Activated T-cell treated with anti-CD3 and anti-CD28 coated beads, Interleukin-2, amount 50 U/mL, for 24 hours (primary cell): Measurements from ENCODE around the gene CCS.
"Not testable (repeated sequence)": the region's sequence is repeated elsewhere in the genome, so short reads cannot be mapped to it uniquely, and the experiment has no call there.

Experiments
- DNase-seq: peaks from one replicate; pipeline ENCODE4 v3.0.0-alpha.2; 2020
- H3K27ac Mint-ChIP-seq: 2 replicates; pipeline ENCODE4 v1.8.0; 2020; ENCODE audit warnings: mild to moderate bottlenecking, mixed read lengths
- H3K27me3 Mint-ChIP-seq: 2 replicates; pipeline ENCODE4 v1.8.0; 2020; ENCODE audit warnings: mixed read lengths
- H3K36me3 Mint-ChIP-seq: 2 replicates; pipeline ENCODE4 v1.8.0; 2020; ENCODE audit warnings: low read depth, mixed read lengths
- H3K4me1 Mint-ChIP-seq: 2 replicates; pipeline ENCODE4 v1.8.0; 2020; ENCODE audit warnings: low read depth, mixed read lengths
- H3K4me3 Mint-ChIP-seq: 2 replicates; pipeline ENCODE4 v1.8.0; 2020; ENCODE audit warnings: mild to moderate bottlenecking, moderate library complexity, mixed read lengths
- H3K9me3 Mint-ChIP-seq: 2 replicates; pipeline ENCODE4 v1.8.0; 2020; ENCODE audit warnings: mixed read lengths

Gene CCS

GRCh38 chr11:66569076-66569475, 23.9 kb upstream of the CCS start:
- Mint-ChIP-seq H3K27me3 (peaks cover 3% of the 10 kb centered on the region), H3K4me3 (peak overlapping the region; percentile 68), H3K27ac (no peak overlapping the region), H3K4me1 (peaks cover 12% of the 10 kb centered on the region), H3K9me3 (no peaks in the 10 kb centered on the region), H3K36me3 (no peaks in the 10 kb centered on the region)
- DNase-seq = no peak

- H3K27me3 Mint-ChIP-seq = peaks cover 4% of the 10 kb centered on the region
- H3K4me3 Mint-ChIP-seq = no peak overlapping the region
- H3K9me3 Mint-ChIP-seq = no peaks in the 10 kb centered on the region
- no peak for DNase-seq
- peaks cover 12% of the 10 kb centered on the region for H3K4me1 Mint-ChIP-seq
- no peaks in the 10 kb centered on the region for H3K36me3 Mint-ChIP-seq
- H3K27ac Mint-ChIP-seq = no peak overlapping the region
Observed at GRCh38 chr11:66570079-66570849, 22.7 kb upstream of the CCS start.

- Mint-ChIP-seq H3K27me3 (peaks cover 4% of the 10 kb centered on the region), H3K9me3 (no peaks in the 10 kb centered on the region), H3K4me3 (no peak overlapping the region), H3K27ac (no peak overlapping the region), H3K36me3 (no peaks in the 10 kb centered on the region), H3K4me1 (peaks cover 12% of the 10 kb centered on the region)
- DNase-seq = no peak
Observed at GRCh38 chr11:66570850-66571180, 22.2 kb upstream of the CCS start.

- DNase-seq = peak; percentile 88
- H3K4me1 Mint-ChIP-seq = peaks cover 18% of the 10 kb centered on the region
- peaks cover 4% of the 10 kb centered on the region for H3K27me3 Mint-ChIP-seq
- peak overlapping the region; percentile 1 for H3K27ac Mint-ChIP-seq
- H3K36me3 Mint-ChIP-seq = no peaks in the 10 kb centered on the region
- H3K9me3 Mint-ChIP-seq = peaks cover 5% of the 10 kb centered on the region
- peak overlapping the region; percentile 40 for H3K4me3 Mint-ChIP-seq
Observed at GRCh38 chr11:66579017-66579606, 13.9 kb upstream of the CCS start.

GRCh38 chr11:66580803-66581202, 12.2 kb upstream of the CCS start:
- H3K9me3 Mint-ChIP-seq = peaks cover 5% of the 10 kb centered on the region
- no peak for DNase-seq
- H3K4me1 Mint-ChIP-seq = peaks cover 18% of the 10 kb centered on the region
- H3K4me3 Mint-ChIP-seq = no peak overlapping the region
- no peaks in the 10 kb centered on the region for H3K36me3 Mint-ChIP-seq
- H3K27ac Mint-ChIP-seq = no peak overlapping the region
- H3K27me3 Mint-ChIP-seq = peaks cover 3% of the 10 kb centered on the region

GRCh38 chr11:66581261-66581660, 11.7 kb upstream of the CCS start:
- Mint-ChIP-seq H3K27ac (no peak overlapping the region), H3K27me3 (peaks cover 3% of the 10 kb centered on the region), H3K36me3 (no peaks in the 10 kb centered on the region), H3K4me3 (no peak overlapping the region), H3K4me1 (peaks cover 18% of the 10 kb centered on the region), H3K9me3 (peaks cover 5% of the 10 kb centered on the region)
- no peak for DNase-seq

- H3K27ac Mint-ChIP-seq = not testable (repeated sequence)
Observed at GRCh38 chr11:66582565-66583147, 10.3 kb upstream of the CCS start.

GRCh38 chr11:66585447-66585846, 7.5 kb upstream of the CCS start:
- H3K27ac Mint-ChIP-seq, DNase-seq, H3K9me3 Mint-ChIP-seq, H3K4me1 Mint-ChIP-seq, H3K4me3 Mint-ChIP-seq, H3K36me3 Mint-ChIP-seq, H3K27me3 Mint-ChIP-seq: not testable (repeated sequence)

More at GRCh38 chr11:66582565-66583147, 10.3 kb upstream of the CCS start:
- H3K9me3 Mint-ChIP-seq, H3K27me3 Mint-ChIP-seq, H3K36me3 Mint-ChIP-seq, H3K4me3 Mint-ChIP-seq, DNase-seq: not testable (repeated sequence)
- peaks cover 18% of the 10 kb centered on the region for H3K4me1 Mint-ChIP-seq

GRCh38 chr11:66586136-66586535, 6.8 kb upstream of the CCS start:
- H3K36me3 Mint-ChIP-seq = no peaks in the 10 kb centered on the region
- H3K4me3 Mint-ChIP-seq = no peak overlapping the region
- no peak overlapping the region for H3K27ac Mint-ChIP-seq
- H3K9me3 Mint-ChIP-seq = peaks cover 5% of the 10 kb centered on the region
- peaks cover 2% of the 10 kb centered on the region for H3K4me1 Mint-ChIP-seq
- no peaks in the 10 kb centered on the region for H3K27me3 Mint-ChIP-seq
- no peak for DNase-seq

- DNase-seq, H3K9me3 Mint-ChIP-seq, H3K36me3 Mint-ChIP-seq, H3K4me3 Mint-ChIP-seq, H3K27me3 Mint-ChIP-seq, H3K27ac Mint-ChIP-seq: not testable (repeated sequence)
- H3K4me1 Mint-ChIP-seq = peaks cover 17% of the 10 kb centered on the region
Observed at GRCh38 chr11:66589315-66589714, 3.7 kb upstream of the CCS start.

GRCh38 chr11:66589996-66590675, 2.8 kb upstream of the CCS start:
- DNase-seq = no peak
- H3K4me3 Mint-ChIP-seq = no peak overlapping the region
- peaks cover 5% of the 10 kb centered on the region for H3K36me3 Mint-ChIP-seq
- peaks cover 22% of the 10 kb centered on the region for H3K4me1 Mint-ChIP-seq
- H3K27ac Mint-ChIP-seq = no peak overlapping the region
- no peaks in the 10 kb centered on the region for H3K27me3 Mint-ChIP-seq
- H3K9me3 Mint-ChIP-seq = no peaks in the 10 kb centered on the region

GRCh38 chr11:66591175-66591574, 1.8 kb upstream of the CCS start:
- Mint-ChIP-seq H3K4me1 (peaks cover 28% of the 10 kb centered on the region), H3K9me3 (no peaks in the 10 kb centered on the region), H3K4me3 (no peak overlapping the region), H3K36me3 (peaks cover 5% of the 10 kb centered on the region), H3K27ac (no peak overlapping the region), H3K27me3 (no peaks in the 10 kb centered on the region)
- no peak for DNase-seq

- H3K9me3 Mint-ChIP-seq = no peaks in the 10 kb centered on the region
- peaks cover 5% of the 10 kb centered on the region for H3K36me3 Mint-ChIP-seq
- no peaks in the 10 kb centered on the region for H3K27me3 Mint-ChIP-seq
- H3K4me1 Mint-ChIP-seq = peaks cover 28% of the 10 kb centered on the region
- peak overlapping the region; percentile 100 for H3K4me3 Mint-ChIP-seq
- H3K27ac Mint-ChIP-seq = peak overlapping the region; percentile 99
- DNase-seq = no peak
Observed at GRCh38 chr11:66593303-66593635, 284 bp downstream of the CCS start.

GRCh38 chr11:66593650-66594049, 665 bp downstream of the CCS start:
- DNase-seq = no peak
- H3K36me3 Mint-ChIP-seq = peaks cover 6% of the 10 kb centered on the region
- no peaks in the 10 kb centered on the region for H3K27me3 Mint-ChIP-seq
- peak overlapping the region; percentile 100 for H3K4me3 Mint-ChIP-seq
- H3K27ac Mint-ChIP-seq = peak overlapping the region; percentile 99
- H3K4me1 Mint-ChIP-seq = peaks cover 28% of the 10 kb centered on the region
- no peaks in the 10 kb centered on the region for H3K9me3 Mint-ChIP-seq
